Type B pancreatic cell (in vitro differentiated cells): Measurements from ENCODE around the gene CASP9. TPM values are rescaled to one million over a fixed set of nuclear protein-coding genes. Genes with fewer than 3 reads are reported as not detected.

ENCODE experiments used
- DNase-seq: peaks from one replicate; pipeline ENCODE4 v3.0.0; 2021; ENCODE audit warnings: mixed read lengths; ENCODE audit not compliant: unreplicated experiment; ENCODE audit errors: extremely low spot score
- H3K27ac Mint-ChIP-seq: 2 replicates; pipeline ENCODE4 v1.8.0; 2021; ENCODE audit warnings: mild to moderate bottlenecking, mixed read lengths
- H3K27me3 Mint-ChIP-seq: 2 replicates; pipeline ENCODE4 v1.8.0; 2021; ENCODE audit warnings: mixed read lengths
- H3K36me3 Mint-ChIP-seq: 2 replicates; pipeline ENCODE4 v1.8.0; 2021; ENCODE audit warnings: mixed read lengths
- H3K4me1 Mint-ChIP-seq: one replicate; pipeline ENCODE4 v1.8.0; 2021; ENCODE audit warnings: mixed read lengths; ENCODE audit not compliant: unreplicated experiment
- H3K4me3 Mint-ChIP-seq: 2 replicates; pipeline ENCODE4 v1.8.0; 2021; ENCODE audit warnings: mild to moderate bottlenecking, mixed read lengths
- H3K9me3 Mint-ChIP-seq: 2 replicates; pipeline ENCODE4 v1.8.0; 2021; ENCODE audit warnings: mixed read lengths
- total RNA-seq: library from RNA; stranded (reverse); gene quantifications from 2 replicates; pipeline ENCODE4 v1.2.1, GENCODE V29; 2021; ENCODE audit warnings: low replicate concordance
- TF ChIP-seq, protein P1 (sequence below): fragments of 200-600 bp; sonication (generic); conservative IDR thresholded peaks from 2 replicates; pipeline ENCODE4 v1.5.0; 2021; ENCODE audit warnings: antibody characterized with exemption, mild to moderate bottlenecking

The CASP9 gene
- total RNA-seq, 1 donor from 2014 or later, result 13.5 TPM

GRCh38 chr1:15509586-15509985, 14.4 kb downstream of the CASP9 start:
- no peak overlapping the region for H3K4me3 Mint-ChIP-seq
- H3K27me3 Mint-ChIP-seq, result no peaks in the 10 kb centered on the region
- no peaks in the 10 kb centered on the region for H3K4me1 Mint-ChIP-seq
- DNase-seq, result no peak
- H3K27ac Mint-ChIP-seq, result no peak overlapping the region
- TF ChIP-seq, protein P1, sequence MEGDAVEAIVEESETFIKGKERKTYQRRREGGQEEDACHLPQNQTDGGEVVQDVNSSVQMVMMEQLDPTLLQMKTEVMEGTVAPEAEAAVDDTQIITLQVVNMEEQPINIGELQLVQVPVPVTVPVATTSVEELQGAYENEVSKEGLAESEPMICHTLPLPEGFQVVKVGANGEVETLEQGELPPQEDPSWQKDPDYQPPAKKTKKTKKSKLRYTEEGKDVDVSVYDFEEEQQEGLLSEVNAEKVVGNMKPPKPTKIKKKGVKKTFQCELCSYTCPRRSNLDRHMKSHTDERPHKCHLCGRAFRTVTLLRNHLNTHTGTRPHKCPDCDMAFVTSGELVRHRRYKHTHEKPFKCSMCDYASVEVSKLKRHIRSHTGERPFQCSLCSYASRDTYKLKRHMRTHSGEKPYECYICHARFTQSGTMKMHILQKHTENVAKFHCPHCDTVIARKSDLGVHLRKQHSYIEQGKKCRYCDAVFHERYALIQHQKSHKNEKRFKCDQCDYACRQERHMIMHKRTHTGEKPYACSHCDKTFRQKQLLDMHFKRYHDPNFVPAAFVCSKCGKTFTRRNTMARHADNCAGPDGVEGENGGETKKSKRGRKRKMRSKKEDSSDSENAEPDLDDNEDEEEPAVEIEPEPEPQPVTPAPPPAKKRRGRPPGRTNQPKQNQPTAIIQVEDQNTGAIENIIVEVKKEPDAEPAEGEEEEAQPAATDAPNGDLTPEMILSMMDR, result no peak
- H3K9me3 Mint-ChIP-seq, result no peaks in the 10 kb centered on the region
- peaks cover 4% of the 10 kb centered on the region for H3K36me3 Mint-ChIP-seq

GRCh38 chr1:15508700-15509487, 15.1 kb downstream of the CASP9 start:
- TF ChIP-seq, protein P1, result no peak
- Mint-ChIP-seq H3K27me3 (no peaks in the 10 kb centered on the region), H3K4me3 (no peak overlapping the region), H3K36me3 (peaks cover 4% of the 10 kb centered on the region), H3K27ac (no peak overlapping the region), H3K9me3 (no peaks in the 10 kb centered on the region), H3K4me1 (no peaks in the 10 kb centered on the region)
- DNase-seq, result no peak

DNA sequence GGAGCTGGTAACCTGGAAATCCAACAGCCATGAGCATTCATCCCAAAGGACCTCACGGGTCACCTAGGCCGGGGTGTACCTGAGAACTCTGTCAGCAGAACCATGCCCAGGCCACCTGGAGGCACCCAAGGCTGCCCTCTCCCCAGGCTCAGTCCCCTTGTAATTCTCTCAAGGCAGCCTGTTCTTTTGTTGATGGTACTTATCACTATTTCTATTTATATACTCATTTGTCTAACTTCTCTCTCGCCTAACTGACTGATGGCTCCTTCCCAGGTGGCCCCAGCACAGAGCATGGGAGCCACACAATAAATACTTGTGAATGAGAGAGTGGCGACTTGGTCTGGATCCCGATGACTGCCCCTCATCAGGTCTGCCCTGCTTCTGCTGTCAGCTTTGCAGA, 16.7 kb downstream of the CASP9 start:
- no peak overlapping the region for H3K4me3 Mint-ChIP-seq
- H3K36me3 Mint-ChIP-seq, result peaks cover 4% of the 10 kb centered on the region
- H3K27me3 Mint-ChIP-seq, result no peaks in the 10 kb centered on the region
- H3K9me3 Mint-ChIP-seq, result no peaks in the 10 kb centered on the region
- TF ChIP-seq, protein P1, result no peak
- DNase-seq, result no peak
- H3K4me1 Mint-ChIP-seq, result no peaks in the 10 kb centered on the region
- no peak overlapping the region for H3K27ac Mint-ChIP-seq

- no peaks in the 10 kb centered on the region for H3K9me3 Mint-ChIP-seq
- TF ChIP-seq, protein P1, result no peak
These were observed 17.2 kb downstream of the CASP9 start for GRCh38 chr1:15506831-15507230.

DNA sequence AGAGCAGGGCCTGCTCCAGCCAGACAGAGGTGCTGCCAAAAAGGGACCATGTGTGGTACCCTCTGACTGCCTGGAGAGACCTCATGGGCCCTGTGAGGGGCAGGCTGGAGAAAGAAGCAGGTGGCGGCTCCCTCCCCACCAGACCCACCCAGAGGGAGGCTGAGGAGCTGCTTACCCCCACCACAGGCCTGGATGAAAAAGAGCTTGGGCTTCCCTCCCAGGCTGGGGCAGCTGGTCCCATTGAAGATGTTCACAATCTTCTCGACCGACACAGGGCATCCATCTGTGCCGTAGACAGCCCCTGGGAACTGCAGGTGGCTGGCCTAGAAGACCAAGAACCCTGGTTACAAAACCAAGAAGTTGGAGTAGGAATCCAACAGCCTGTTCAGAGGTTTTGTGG, 19.6 kb downstream of the CASP9 start:
- Mint-ChIP-seq H3K27me3 (no peaks in the 10 kb centered on the region), H3K9me3 (no peaks in the 10 kb centered on the region), H3K36me3 (no peaks in the 10 kb centered on the region), H3K4me3 (no peak overlapping the region), H3K27ac (no peak overlapping the region), H3K4me1 (peaks cover 5% of the 10 kb centered on the region)
- TF ChIP-seq, protein P1, result no peak
- DNase-seq, result no peak

More at GRCh38 chr1:15506831-15507230, 17.2 kb downstream of the CASP9 start:
- no peaks in the 10 kb centered on the region for H3K4me1 Mint-ChIP-seq
- H3K4me3 Mint-ChIP-seq, result no peak overlapping the region
- H3K27me3 Mint-ChIP-seq, result no peaks in the 10 kb centered on the region
- peaks cover 4% of the 10 kb centered on the region for H3K36me3 Mint-ChIP-seq
- no peak overlapping the region for H3K27ac Mint-ChIP-seq
- no peak for DNase-seq
